MM.1S (cell line): ENCODE measurements around the gene PCDHGA10.
"Not testable (repeated sequence)": the region's sequence is repeated elsewhere in the genome, so short reads cannot be mapped to it uniquely, and the experiment has no call there.

Source experiments
- DNase-seq: peaks from one replicate; pipeline ENCODE4 v3.0.0-alpha.2; 2015
- H2AFZ ChIP-seq: fragments of 300-600 bp; sonication (generic); 2 replicates; pipeline ENCODE4 v1.6.0; 2016; ENCODE audit warnings: antibody characterized with exemption, low read length
- H3F3A ChIP-seq: fragments of 300-600 bp; sonication (generic); 2 replicates; pipeline ENCODE4 v1.6.1; 2016; ENCODE audit warnings: mild to moderate bottlenecking, antibody characterized with exemption, low read length, moderate library complexity, mixed read lengths; ENCODE audit not compliant: insufficient read depth
- H3K27ac ChIP-seq: fragments of 300-600 bp; sonication (generic); 2 replicates; pipeline ENCODE4 v1.5.1; 2016; ENCODE audit warnings: mild to moderate bottlenecking, low read length
- H3K27me3 ChIP-seq: fragments of 300-600 bp; sonication (generic); replicated peaks from 2 replicates; pipeline ENCODE4 v1.6.0; 2016; ENCODE audit warnings: low read length; ENCODE audit not compliant: insufficient read depth
- H3K36me3 ChIP-seq: fragments of 300-600 bp; sonication (generic); replicated peaks from 2 replicates; pipeline ENCODE4 v1.6.1; 2016; ENCODE audit warnings: mild to moderate bottlenecking, low read length, mixed read lengths; ENCODE audit not compliant: insufficient read depth
- H3K4me1 ChIP-seq: fragments of 300-600 bp; sonication (generic); 2 replicates; pipeline ENCODE4 v1.6.1; 2016; ENCODE audit warnings: low read length, mixed read lengths
- H3K4me2 ChIP-seq: fragments of 300-600 bp; sonication (generic); 2 replicates; pipeline ENCODE4 v1.6.0; 2016; ENCODE audit warnings: low read depth, low read length
- H3K4me3 ChIP-seq: fragments of 300-600 bp; sonication (generic); 2 replicates; pipeline ENCODE4 v1.5.1; 2016; ENCODE audit warnings: low read length, mixed read lengths
- H3K79me2 ChIP-seq: fragments of 300-600 bp; sonication (generic); 2 replicates; pipeline ENCODE4 v1.6.1; 2016; ENCODE audit warnings: mixed run types, low read length, mixed read lengths
- H3K9ac ChIP-seq: fragments of 300-600 bp; sonication (generic); 2 replicates; pipeline ENCODE4 v1.6.1; 2016; ENCODE audit warnings: low read length, mixed read lengths
- H3K9me2 ChIP-seq: fragments of 300-600 bp; sonication (generic); replicated peaks from 2 replicates; pipeline ENCODE4 v1.6.1; 2016; ENCODE audit warnings: mild to moderate bottlenecking, low read length, mixed read lengths; ENCODE audit not compliant: insufficient read depth
- H3K9me3 ChIP-seq: fragments of 300-600 bp; sonication (generic); replicated peaks from 2 replicates; pipeline ENCODE4 v1.6.1; 2016; ENCODE audit warnings: mild to moderate bottlenecking, low read length, mixed read lengths; ENCODE audit not compliant: insufficient read depth
- H4K20me1 ChIP-seq: fragments of 300-600 bp; sonication (generic); 2 replicates; pipeline ENCODE4 v1.6.1; 2016; ENCODE audit warnings: mild to moderate bottlenecking, low read length, moderate library complexity, mixed read lengths; ENCODE audit not compliant: insufficient read depth
- EZH2 ChIP-seq: fragments of 300-600 bp; sonication (generic); optimal IDR thresholded peaks from 2 replicates; pipeline ENCODE3; 2017; ENCODE audit warnings: low read depth, mild to moderate bottlenecking, antibody characterized with exemption, low read length, mixed read lengths
- EZH2phosphoT487 ChIP-seq: fragments of 300-600 bp; sonication (generic); IDR thresholded peaks from 2 replicates; pipeline ENCODE4 v1.6.1; 2018; ENCODE audit warnings: antibody characterized with exemption, low read length
- TF ChIP-seq, protein P1 (sequence below): fragments of 300-600 bp; sonication (generic); IDR thresholded peaks from 2 replicates; pipeline ENCODE4 v1.5.1; 2016; ENCODE audit warnings: antibody characterized with exemption, low read length, mixed read lengths

PCDHGA10 gene

DNA sequence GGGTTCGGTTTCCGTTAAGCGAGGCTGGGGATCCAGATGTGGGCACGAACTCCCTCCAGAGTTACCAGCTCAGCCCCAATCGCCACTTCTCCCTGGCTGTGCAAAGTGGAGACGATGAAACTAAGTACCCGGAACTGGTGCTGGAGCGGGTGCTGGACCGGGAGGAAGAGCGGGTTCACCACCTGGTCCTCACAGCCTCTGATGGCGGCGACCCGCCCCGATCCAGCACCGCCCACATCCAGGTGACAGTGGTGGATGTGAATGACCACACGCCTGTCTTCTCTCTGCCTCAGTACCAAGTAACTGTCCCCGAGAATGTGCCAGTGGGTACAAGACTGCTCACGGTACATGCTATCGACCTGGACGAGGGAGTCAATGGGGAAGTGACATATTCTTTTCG lies 29.4 kb upstream of the PCDHGA10 start:
- Histone ChIP-seq H4K20me1 (no peaks in the 10 kb centered on the region), H3K4me3 (peak overlapping the region; percentile 80), H3K27me3 (peaks cover 6% of the 10 kb centered on the region; the same call in 1 of the 2 replicates), H2AFZ (no peak overlapping the region; the same call in 1 of the 2 replicates), H3K9me3 (no peaks in the 10 kb centered on the region), H3K79me2 (no peaks in the 10 kb centered on the region), H3K4me2 (peak overlapping the region; percentile 66; the same call in 1 of the 2 replicates), H3K9me2 (no peaks in the 10 kb centered on the region), H3K4me1 (no peaks in the 10 kb centered on the region), H3K27ac (no peak overlapping the region), H3K9ac (no peak overlapping the region), H3F3A (no peaks in the 10 kb centered on the region), H3K36me3 (no peaks in the 10 kb centered on the region)
- TF ChIP-seq EZH2phosphoT487, result no peak
- no peak for TF ChIP-seq EZH2
- TF ChIP-seq, protein P1, sequence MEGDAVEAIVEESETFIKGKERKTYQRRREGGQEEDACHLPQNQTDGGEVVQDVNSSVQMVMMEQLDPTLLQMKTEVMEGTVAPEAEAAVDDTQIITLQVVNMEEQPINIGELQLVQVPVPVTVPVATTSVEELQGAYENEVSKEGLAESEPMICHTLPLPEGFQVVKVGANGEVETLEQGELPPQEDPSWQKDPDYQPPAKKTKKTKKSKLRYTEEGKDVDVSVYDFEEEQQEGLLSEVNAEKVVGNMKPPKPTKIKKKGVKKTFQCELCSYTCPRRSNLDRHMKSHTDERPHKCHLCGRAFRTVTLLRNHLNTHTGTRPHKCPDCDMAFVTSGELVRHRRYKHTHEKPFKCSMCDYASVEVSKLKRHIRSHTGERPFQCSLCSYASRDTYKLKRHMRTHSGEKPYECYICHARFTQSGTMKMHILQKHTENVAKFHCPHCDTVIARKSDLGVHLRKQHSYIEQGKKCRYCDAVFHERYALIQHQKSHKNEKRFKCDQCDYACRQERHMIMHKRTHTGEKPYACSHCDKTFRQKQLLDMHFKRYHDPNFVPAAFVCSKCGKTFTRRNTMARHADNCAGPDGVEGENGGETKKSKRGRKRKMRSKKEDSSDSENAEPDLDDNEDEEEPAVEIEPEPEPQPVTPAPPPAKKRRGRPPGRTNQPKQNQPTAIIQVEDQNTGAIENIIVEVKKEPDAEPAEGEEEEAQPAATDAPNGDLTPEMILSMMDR, result no peak
- no peak for DNase-seq

DNA sequence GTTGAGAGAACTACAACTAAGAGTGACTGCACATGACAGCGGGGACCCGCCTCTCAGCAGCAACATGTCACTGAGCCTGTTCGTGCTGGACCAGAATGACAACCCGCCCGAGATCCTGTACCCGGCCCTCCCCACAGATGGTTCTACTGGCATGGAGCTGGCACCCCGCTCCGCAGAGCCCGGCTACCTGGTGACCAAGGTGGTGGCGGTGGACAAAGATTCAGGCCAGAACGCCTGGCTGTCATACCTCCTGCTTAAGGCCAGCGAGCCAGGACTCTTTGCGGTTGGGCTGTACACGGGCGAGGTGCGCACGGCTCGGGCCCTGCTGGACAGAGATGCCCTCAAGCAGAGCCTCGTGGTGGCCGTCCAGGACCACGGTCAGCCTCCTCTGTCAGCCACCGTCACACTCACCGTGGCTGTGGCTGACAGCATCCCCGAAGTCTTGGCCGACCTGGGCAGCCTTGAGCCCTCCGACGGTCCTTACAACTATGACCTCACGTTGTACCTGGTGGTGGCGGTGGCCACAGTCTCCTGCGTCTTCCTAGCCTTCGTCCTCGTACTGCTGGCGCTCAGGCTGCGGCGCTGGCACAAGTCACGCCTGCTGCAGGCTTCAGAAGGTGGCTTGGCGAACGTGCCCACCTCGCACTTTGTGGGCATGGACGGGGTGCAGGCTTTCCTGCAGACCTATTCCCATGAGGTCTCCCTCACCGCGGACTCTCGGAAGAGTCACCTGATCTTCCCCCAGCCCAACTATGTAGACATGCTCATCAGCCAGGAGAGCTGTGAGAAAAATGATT lies 28.1 kb upstream of the PCDHGA10 start:
- H3K4me3 ChIP-seq, result no peak overlapping the region
- no peak overlapping the region for H3K4me2 ChIP-seq
- no peaks in the 10 kb centered on the region for H3K9me3 ChIP-seq
- H3K27ac ChIP-seq, result no peak overlapping the region
- no peaks in the 10 kb centered on the region for H3K9me2 ChIP-seq
- peaks cover 6% of the 10 kb centered on the region; the same call in 1 of the 2 replicates for H3K27me3 ChIP-seq
- H3K36me3 ChIP-seq, result no peaks in the 10 kb centered on the region
- no peak for DNase-seq
- TF ChIP-seq, protein P1, result no peak
- TF ChIP-seq EZH2phosphoT487 (no peak), EZH2 (no peak)
- no peaks in the 10 kb centered on the region for H3K4me1 ChIP-seq
- H4K20me1 ChIP-seq, result no peaks in the 10 kb centered on the region
- no peak overlapping the region for H2AFZ ChIP-seq
- no peaks in the 10 kb centered on the region for H3K79me2 ChIP-seq
- no peak overlapping the region for H3K9ac ChIP-seq
- no peaks in the 10 kb centered on the region for H3F3A ChIP-seq

DNA sequence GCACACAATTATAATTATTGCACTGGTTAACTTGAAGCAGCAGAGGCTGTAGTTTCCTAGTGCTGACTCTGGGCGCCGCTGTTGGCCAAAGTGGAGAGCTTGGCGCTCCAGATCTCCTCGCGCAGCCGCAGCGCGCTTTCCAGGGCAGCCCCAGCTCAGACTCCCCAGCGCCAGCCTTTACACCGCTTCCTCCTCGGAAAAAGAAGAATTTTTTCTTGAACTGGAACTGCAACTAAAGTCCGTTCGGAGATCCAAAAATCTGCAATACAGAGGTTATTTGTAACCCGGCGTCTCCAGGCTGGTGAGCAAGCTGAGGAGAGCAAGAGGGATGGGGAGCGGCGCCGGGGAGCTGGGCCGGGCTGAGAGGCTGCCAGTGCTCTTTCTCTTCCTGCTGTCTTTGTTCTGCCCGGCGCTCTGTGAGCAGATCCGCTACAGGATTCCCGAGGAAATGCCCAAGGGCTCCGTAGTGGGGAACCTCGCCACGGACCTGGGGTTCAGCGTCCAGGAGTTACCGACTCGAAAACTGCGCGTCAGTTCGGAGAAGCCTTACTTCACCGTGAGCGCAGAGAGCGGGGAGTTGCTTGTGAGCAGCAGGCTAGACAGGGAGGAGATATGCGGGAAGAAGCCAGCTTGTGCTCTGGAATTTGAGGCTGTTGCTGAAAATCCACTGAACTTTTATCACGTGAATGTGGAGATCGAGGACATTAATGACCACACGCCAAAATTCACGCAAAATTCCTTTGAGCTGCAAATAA lies 25.1 kb upstream of the PCDHGA10 start, which contains the start of gene PCDHGB4:
TSS of gene PCDHGB4 (plus strand) at position 142 of the 755 bp plus-strand sequence. CDS start at position 329, 187 bp downstream.
- not testable (repeated sequence) for H3K79me2 ChIP-seq, H3F3A ChIP-seq, H3K4me3 ChIP-seq, DNase-seq, H3K4me1 ChIP-seq, H4K20me1 ChIP-seq, H3K27ac ChIP-seq, H2AFZ ChIP-seq, H3K36me3 ChIP-seq, H3K9me3 ChIP-seq, H3K9ac ChIP-seq, H3K9me2 ChIP-seq
- peak within 1 kb of the TSS; percentile 43; the same call in 1 of the 2 replicates for H3K4me2 ChIP-seq
- peaks cover 11% of the 10 kb centered on the region; the same call in 1 of the 2 replicates for H3K27me3 ChIP-seq
